GM12892 (cell line): ENCODE results near the gene PHLDA3.

Source experiments
- POLR2AphosphoS5 ChIP-seq: IDR thresholded peaks from 2 replicates; pipeline ENCODE4 v1.6.1; 2011; ENCODE audit warnings: low read depth, low read length, control low read depth
- TAF1 ChIP-seq: IDR thresholded peaks from 2 replicates; pipeline ENCODE4 v1.6.1; 2011; ENCODE audit warnings: low read depth, mild to moderate bottlenecking, control low read depth, low read length, borderline replicate concordance

DNA sequence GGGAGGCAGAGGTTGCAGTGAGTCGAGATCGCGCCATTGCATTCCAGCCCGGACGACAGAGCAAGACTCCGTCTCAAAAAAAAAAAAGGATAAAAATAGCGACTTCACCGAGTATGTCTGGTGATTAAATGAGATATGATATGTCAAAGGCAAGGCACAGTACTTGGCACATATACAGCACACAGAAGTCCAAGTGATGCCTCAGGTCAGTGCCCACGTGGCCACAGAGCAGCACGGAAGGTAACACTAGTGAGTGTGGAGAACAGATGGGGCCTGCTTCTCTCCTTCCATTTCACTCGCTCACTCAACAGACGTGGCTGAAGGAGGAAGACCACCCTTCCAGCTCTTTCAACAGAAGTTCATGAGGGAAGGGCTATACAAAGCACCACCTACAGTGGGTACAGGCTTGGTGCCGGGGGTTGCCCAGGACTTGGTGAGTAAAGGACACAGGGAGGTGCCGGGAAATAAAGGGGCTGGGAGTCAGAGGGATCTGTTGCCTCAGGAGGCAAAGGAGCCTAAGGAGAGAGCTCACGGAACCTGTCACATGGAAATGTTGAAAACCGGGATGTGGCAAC, 29.0 kb upstream of the PHLDA3 start:
- TF ChIP-seq POLR2AphosphoS5: no peak
- TF ChIP-seq TAF1: no peak
